K562 (cell line): ENCODE measurements around the gene KLHL22. TPM values are rescaled to one million over a fixed set of nuclear protein-coding genes. Genes with fewer than 3 reads are reported as not detected.

Experiments
- BRCA1 ChIP-seq, 2 experiments: fragments of 450-650 bp in 1 of 2; sonication (generic) in 1 of 2; formaldehyde crosslinking in 1 of 2; IDR thresholded peaks; 2 replicates each; pipeline versions ENCODE4 v1.5.0 to v1.6.1; 2017 to 2020; ENCODE audit warnings: mild to moderate bottlenecking in 1 of 2, missing genetic modification reagents in 1 of 2
- KDM2B ChIP-seq: fragments of 250-450 bp; sonication (Bioruptor Pico); IDR thresholded peaks from 2 replicates; pipeline ENCODE4 v1.8.0; 2021; ENCODE audit warnings: mild to moderate bottlenecking, moderate library complexity
- KDM5B ChIP-seq: fragments of 200-600 bp; sonication (generic); IDR thresholded peaks from 2 replicates; pipeline ENCODE4 v1.6.1; 2012; ENCODE audit warnings: low read depth, mild to moderate bottlenecking, moderate library complexity, low read length, control low read depth, inconsistent platforms; ENCODE audit not compliant: insufficient replicate concordance
- MCM7 ChIP-seq, 2 experiments: fragments of 450-650 bp; IDR thresholded peaks; 2 replicates each; pipeline ENCODE4 v1.6.1; 2016 to 2018
- NONO ChIP-seq, 2 experiments: fragments of 200-400 bp in 1 of 2; fragments of 450-650 bp in 1 of 2; formaldehyde crosslinking in 1 of 2; IDR thresholded peaks; 2 replicates each; pipeline ENCODE4 v1.6.1; 2017; ENCODE audit warnings: low read depth in 2 of 2, mild to moderate bottlenecking in 2 of 2, moderate library complexity in 2 of 2, low read length in 1 of 2
- ZBTB40 ChIP-seq, 2 experiments: fragments of 450-650 bp in 1 of 2; sonication (generic) in 1 of 2; formaldehyde crosslinking in 1 of 2; IDR thresholded peaks; 2 replicates each; pipeline versions ENCODE4 v1.7.1 to v1.9.0; 2016 to 2022; ENCODE audit warnings: inconsistent platforms in 1 of 2, mild to moderate bottlenecking in 1 of 2, missing genetic modification reagents in 1 of 2
- polyA plus RNA-seq, 8 experiments: library from polyadenylated mRNA; depleted of rRNA in 4 of 8; stranded (reverse) in 5 of 8; unstranded in 3 of 8; fragments of >200 nt; fragmentation: Nextera tagmentation in 2 of 8; fragmentation: Illumina TruSeq in 1 of 8; extraction: Ambion mirVana in 2 of 8; extraction: Trizol in 1 of 8; gene quantifications; 2 replicates each; pipeline versions ENCODE4 v1.2.1 to v1.2.3, GENCODE V29; 2011 to 2014; ENCODE audit warnings: inconsistent platforms in 1 of 8, missing spikeins in 1 of 8
- total RNA-seq, 7 experiments: library from RNA; depleted of rRNA in 6 of 7; stranded (reverse); fragments of >200 nt in 6 of 7; fragmentation: Illumina TruSeq in 2 of 7; extraction: Trizol in 2 of 7; gene quantifications; 2 replicates each; pipeline versions ENCODE4 v1.2.1 to v1.2.3, GENCODE V29; 2011 to 2021; ENCODE audit warnings: low replicate concordance in 1 of 7
- TF ChIP-seq, protein P1 (sequence below): fragments of 450-650 bp; formaldehyde crosslinking; IDR thresholded peaks from 2 replicates; pipeline ENCODE4 v1.4.0; 2022; ENCODE audit warnings: missing genetic modification characterization
- TF ChIP-seq, protein P2 (sequence below): sonication (generic); formaldehyde crosslinking; IDR thresholded peaks from 2 replicates; pipeline ENCODE4 v1.8.1; 2023; ENCODE audit warnings: mild to moderate bottlenecking, missing genetic modification reagents, moderate library complexity

Gene KLHL22
- total and polyA plus RNA-seq, 9 of the 15 experiments (the other 6 are each of a cell fraction or from before 2014, with no cell fraction given), result 1.3 to 25.6 (median 15.2) TPM

- TF ChIP-seq ZBTB40 (IDR thresholded peaks at IDR 0.05), result no peak
- 0 out of 2 replicates have a peak, but pooled peaks have one; percentile 31 for TF ChIP-seq ZBTB40 (CRISPR knock-in tag; IDR thresholded peaks at IDR 0.05)
- no peak for TF ChIP-seq BRCA1 (IDR thresholded peaks at IDR 0.05)
- TF ChIP-seq BRCA1 (CRISPR knock-in tag; IDR thresholded peaks at IDR 0.05), result peak; percentile 73; the same call in 1 of the 2 replicates
- TF ChIP-seq, protein P1, sequence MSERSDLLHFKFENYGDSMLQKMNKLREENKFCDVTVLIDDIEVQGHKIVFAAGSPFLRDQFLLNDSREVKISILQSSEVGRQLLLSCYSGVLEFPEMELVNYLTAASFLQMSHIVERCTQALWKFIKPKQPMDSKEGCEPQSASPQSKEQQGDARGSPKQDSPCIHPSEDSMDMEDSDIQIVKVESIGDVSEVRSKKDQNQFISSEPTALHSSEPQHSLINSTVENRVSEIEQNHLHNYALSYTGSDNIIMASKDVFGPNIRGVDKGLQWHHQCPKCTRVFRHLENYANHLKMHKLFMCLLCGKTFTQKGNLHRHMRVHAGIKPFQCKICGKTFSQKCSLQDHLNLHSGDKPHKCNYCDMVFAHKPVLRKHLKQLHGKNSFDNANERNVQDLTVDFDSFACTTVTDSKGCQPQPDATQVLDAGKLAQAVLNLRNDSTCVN (CRISPR knock-in tag), result peak; percentile 72; the same call in 1 of the 2 replicates
- TF ChIP-seq KDM5B, result peak; percentile 26
- no peak for TF ChIP-seq KDM2B (CRISPR knock-in tag)
- TF ChIP-seq NONO (IDR thresholded peaks at IDR 0.05; ENCODE audit: low read depth in 2 of 2, low read length in 1 of 2), result no peak
- TF ChIP-seq, protein P2, sequence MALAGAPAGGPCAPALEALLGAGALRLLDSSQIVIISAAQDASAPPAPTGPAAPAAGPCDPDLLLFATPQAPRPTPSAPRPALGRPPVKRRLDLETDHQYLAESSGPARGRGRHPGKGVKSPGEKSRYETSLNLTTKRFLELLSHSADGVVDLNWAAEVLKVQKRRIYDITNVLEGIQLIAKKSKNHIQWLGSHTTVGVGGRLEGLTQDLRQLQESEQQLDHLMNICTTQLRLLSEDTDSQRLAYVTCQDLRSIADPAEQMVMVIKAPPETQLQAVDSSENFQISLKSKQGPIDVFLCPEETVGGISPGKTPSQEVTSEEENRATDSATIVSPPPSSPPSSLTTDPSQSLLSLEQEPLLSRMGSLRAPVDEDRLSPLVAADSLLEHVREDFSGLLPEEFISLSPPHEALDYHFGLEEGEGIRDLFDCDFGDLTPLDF (CRISPR knock-in tag), result peak; percentile 7; the same call in 1 of the 2 replicates
- peak in 1 of 2 experiments; percentile 63; a peak in 1 of 4 replicates for TF ChIP-seq MCM7 (IDR thresholded peaks at IDR 0.05)
- TF ChIP-seq, all 486 proteins: peak for 30
These were observed 72.3 kb downstream of the KLHL22 start (continued) for GRCh38 chr22:20423008-20423905.
